NCI-H146 treated with DMSO at 0.1 percent for 48 hours (cell line): ENCODE measurements around the gene DMBT1.
A peak's percentile ranks its signal among the peaks of the same experiment; 100 is the strongest.

Source experiments
- DNase-seq: peaks from one replicate; lab custom pipeline; 2025; ENCODE audit not compliant: unreplicated experiment; lab: John Stamatoyannopoulos, UW

DMBT1 gene

DNA sequence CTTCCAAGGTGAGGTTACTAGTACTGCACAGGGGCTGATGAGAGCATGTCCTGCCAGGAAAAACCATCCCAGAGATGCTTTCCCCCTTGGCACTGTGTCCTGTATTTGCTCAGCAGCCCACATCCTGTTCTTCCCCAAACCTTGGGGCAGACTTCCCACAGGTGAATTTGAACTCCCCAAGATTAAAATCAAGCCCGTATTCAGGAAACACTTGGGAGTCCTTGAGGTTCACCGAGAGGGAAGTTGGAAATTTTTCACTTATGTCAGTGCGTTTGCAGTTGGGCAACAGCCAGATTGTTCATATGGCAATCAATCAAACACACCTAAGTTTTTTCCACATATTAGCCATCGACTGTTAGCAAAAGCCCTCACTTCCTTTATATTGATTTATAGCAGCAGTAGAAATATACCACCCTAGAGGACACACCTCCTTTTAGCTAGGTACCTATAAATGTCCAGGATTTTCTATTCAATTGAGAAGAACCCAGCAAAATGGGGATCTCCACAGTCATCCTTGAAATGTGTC lies at the start of gene DMBT1:
DMBT1 (plus strand) TSS at position 476 of the 526 bp plus-strand sequence; CDS start at position 493, 17 bp downstream.
- no peak for DNase-seq

DNA sequence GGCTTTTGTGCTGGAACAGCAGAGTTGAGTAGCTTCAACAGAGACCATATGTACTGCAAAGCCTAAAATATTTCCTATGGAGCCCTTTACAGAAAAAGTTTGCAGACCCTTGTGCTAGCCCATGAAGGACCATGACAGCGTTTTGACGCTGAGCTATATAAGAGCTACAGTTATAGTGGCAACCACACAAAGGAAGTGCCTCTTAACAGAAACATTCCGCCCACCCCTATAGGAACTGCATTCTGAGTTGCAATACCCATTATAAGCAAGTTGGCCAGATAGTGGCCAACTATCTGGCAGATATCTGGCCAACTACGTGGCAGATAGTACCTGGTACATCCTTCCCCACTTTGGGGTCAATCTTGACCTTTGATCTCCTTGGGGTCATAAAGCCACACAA lies 47.5 kb upstream of the DMBT1 start:
- no peak for DNase-seq

DNA sequence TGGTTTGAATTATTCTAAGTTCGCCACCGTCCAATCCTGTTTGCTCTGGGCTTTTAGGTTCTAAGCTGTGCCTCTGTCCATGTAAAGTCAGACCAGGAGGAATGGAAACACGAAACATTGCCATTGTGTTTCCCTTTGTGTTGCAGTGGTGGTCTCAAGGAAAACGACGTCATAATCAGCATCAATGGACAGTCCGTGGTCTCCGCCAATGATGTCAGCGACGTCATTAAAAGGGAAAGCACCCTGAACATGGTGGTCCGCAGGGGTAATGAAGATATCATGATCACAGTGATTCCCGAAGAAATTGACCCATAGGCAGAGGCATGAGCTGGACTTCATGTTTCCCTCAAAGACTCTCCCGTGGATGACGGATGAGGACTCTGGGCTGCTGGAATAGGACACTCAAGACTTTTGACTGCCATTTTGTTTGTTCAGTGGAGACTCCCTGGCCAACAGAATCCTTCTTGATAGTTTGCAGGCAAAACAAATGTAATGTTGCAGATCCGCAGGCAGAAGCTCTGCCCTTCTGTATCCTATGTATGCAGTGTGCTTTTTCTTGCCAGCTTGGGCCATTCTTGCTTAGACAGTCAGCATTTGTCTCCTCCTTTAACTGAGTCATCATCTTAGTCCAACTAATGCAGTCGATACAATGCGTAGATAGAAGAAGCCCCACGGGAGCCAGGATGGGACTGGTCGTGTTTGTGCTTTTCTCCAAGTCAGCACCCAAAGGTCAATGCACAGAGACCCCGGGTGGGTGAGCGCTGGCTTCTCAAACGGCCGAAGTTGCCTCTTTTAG lies 46.3 kb upstream of the DMBT1 start:
- DNase-seq, result no peak

- no peak for DNase-seq
Measured at GRCh38 chr10:122515022-122515424, 45.5 kb upstream of the DMBT1 start.

DNA sequence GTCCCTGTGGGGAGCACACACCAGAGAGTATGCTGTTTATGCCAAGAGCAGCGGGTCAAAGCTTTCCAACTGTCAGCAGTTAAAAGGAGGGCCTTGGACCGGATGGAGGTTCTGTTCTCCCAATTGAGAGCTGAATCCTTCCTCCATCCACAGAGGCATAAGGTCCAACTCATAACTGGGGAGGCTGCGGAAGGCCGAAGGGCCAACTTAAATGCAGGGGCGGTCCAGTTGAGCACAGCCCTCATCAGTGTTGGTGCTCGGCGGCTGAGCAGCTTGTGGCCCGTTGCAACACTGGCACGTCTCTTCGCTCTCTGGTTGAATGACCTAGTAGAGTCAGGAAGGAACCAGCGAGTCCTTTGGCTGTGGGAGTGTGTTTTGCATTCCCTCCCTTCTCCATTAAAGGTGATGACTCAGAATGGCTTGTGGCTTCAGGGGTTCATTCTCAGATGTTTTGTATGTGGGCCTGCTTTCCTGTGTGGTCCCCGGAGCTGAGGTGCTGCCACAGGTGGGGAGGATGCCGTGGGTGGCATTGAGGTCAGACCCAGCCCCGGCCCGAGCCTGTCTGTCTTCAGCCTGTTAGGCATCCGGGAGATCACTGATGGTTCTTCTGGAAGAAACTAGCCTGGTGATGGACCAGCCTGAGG lies 44.8 kb upstream of the DMBT1 start:
- DNase-seq, result no peak

- no peak for DNase-seq
Measured at GRCh38 chr10:122516734-122517133, 43.8 kb upstream of the DMBT1 start.

GRCh38 chr10:122519144-122519543 lies 41.4 kb upstream of the DMBT1 start:
- no peak for DNase-seq

- no peak for DNase-seq
Measured at GRCh38 chr10:122519873-122520272, 40.7 kb upstream of the DMBT1 start.

DNA sequence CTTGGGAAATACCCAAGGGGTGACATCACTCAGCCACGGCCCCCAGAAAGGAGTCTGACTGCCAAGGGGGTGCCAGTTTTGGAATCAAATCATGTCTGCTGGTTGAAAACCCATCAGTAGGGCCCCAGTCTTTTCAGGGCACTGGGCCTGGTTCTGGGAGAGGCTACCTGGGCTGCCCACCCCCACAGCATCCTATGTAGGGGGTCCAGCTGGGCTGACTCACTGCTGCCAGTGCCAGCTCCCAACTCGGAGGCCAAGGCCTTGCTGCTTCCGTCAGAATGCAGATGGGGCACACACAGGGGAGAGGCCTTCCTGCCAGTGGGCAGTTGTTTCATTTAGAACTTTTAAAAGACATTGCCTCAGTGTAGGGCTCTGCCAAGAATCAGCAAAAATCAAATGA lies 39.5 kb upstream of the DMBT1 start:
- no peak for DNase-seq

DNA sequence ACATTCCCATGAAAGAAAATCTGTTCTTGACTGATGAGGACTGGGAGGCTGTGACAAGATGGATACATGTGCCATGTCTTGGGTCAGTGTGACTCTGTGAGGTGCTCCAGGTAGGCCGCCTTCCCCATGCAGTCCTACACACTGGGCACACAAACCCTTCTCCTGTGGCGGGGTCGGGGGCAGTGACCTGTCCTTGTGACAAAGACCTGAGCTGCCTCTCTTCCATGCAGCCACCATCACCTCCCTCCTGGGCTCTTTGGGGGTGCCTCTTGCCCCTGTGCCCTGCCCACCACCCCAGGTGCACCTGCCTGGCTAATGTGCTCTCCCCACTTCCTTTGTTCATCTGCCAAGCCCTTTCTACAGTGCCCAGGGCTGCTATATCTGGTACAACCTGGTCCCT lies 35.7 kb upstream of the DMBT1 start:
- DNase-seq, result no peak

GRCh38 chr10:122525788-122526187 lies 34.8 kb upstream of the DMBT1 start:
- no peak for DNase-seq

DNA sequence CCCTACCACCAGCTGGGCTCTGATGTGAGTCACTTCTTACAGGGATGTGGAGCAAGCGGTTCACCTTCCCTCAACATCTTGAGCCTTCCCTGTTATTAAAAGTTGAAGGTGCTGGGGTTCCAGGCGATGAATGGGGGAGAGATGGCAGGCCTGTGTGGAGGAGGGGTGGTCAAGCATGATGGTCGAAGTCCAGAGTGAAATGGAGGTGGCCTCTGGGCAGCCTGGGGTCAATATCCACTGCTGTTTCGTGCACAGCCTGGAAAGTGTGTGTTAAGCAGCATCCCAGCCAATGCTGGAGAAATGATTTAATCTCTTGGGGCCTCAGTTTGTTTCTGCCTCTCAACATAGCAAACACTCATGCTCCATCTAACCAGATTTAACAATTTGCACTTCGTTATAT lies 33.7 kb upstream of the DMBT1 start:
- DNase-seq, result no peak

- DNase-seq, result no peak
Measured at GRCh38 chr10:122530177-122530576, 30.4 kb upstream of the DMBT1 start.

GRCh38 chr10:122531261-122531660 lies 29.3 kb upstream of the DMBT1 start:
- no peak for DNase-seq

- peak; percentile 26 for DNase-seq
Measured at GRCh38 chr10:122531939-122532338, 28.6 kb upstream of the DMBT1 start.

DNA sequence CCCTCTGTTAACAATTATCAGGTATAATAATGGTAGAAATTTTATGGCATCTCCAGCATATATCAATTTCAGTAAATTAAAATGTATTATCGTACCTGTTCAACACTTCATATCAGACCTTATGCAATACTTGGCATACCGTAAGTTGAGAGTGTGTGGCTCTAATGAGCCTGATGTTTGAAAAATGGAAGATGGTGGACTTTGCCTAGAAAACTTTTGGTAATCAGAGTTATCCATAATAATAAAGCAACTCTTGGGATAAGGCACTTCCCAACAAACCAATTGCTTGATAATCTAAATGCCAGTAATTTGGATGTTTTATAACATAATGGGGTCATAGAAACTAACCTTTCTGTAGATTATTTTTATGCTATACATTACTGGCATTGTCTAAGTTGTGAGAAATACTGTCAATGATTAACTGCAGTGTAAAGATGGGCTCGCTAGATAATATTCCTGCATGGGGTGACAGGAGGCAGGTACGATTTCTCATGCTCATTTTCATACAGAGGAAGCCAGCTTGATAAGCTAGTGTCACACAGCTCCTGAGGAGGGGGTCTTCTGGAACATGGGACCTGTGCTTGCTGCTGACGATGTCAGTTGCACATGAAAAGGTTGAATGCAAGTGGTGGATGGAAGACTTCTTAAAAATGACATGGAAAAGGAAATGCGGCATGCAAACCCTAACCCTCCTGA lies 27.8 kb upstream of the DMBT1 start:
- no peak for DNase-seq

GRCh38 chr10:122537545-122537944 lies 23.0 kb upstream of the DMBT1 start:
- no peak for DNase-seq

DNA sequence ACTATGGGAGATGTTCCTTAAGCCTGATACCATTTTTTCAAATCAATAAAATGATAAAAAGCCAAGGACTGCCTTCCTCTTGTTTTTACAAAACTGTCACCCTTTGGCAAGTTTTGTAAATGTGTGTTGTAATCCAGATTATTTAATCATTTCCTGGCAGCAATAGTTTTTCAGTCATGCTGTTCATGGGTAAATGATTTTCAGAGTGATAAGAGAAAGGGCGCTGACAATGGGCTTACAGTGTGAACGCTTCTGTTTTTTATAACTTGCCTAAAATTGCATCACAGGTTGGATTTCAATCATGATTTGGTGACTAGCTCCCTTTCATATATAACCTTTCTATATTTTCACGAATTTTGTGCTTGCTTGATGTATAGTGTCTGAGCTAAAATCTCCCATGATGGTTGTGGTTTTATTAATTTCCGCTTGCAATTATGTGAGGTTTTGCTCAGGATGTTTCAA lies 19.0 kb upstream of the DMBT1 start:
- no peak for DNase-seq

DNA sequence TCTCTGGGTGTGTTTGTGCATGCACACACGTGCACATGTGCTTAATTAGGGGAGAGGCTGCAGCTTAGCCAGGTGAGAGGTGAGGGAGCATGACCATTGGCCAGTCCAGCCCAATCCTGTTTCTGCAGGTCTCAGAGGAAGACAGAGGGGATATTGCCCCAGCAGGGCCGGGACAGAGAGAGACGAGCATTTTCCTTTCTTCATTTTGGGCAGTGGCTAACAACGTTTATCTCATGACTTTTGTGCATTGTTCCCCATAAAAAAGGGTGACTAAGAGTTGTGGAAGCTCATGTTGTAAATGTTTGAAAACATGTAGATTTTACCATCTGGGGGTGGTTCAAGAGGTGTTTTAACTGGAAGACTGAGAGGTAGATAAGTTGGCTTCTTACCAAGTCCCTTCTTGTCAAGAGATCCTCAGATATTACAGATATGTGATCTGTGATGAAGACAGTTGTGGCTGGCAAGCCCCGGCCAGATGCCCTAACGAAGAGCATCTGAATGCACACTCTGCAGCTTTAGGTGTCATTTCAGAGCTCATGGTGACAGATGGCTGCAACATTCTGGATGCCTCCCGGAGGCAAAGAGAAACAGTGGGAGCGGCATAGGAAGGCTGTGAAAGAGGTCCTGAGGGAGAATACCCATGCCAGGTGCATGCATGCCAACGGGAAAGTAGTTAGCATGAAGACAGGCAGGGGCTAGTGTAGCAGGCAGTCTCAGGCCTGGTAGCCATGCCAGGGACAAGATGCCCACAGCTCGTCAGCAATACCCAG lies 16.7 kb upstream of the DMBT1 start:
- no peak for DNase-seq

- no peak for DNase-seq
Measured at GRCh38 chr10:122544493-122544892, 16.1 kb upstream of the DMBT1 start.

DNA sequence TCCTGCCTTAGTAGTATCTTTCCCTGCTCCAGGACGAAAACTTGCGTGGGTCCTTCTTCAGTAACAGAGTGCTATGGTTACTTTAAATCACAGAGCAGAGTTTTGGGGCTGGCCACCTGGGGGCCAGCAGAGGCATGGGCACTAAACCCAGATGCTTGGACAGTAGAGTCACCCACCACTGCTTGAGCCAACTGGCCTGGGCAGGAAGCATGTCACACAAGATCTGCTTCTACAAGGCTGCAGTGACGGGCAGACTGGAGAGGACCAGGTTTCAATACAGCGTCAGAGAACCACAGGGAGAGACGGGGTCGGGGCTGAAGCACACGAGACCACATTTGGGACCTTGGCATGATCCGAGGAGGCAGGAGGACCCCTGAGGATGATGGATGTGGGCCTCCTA lies 14.3 kb upstream of the DMBT1 start:
- no peak for DNase-seq
